K562 (cell line): ENCODE data around the gene TBC1D20. TPM values are rescaled to one million over a fixed set of nuclear protein-coding genes. Genes with fewer than 3 reads are reported as not detected.
A peak's percentile ranks its signal among the peaks of the same experiment; 100 is the strongest.

ENCODE experiments used
- AFF4 ChIP-seq: sonication (generic); formaldehyde crosslinking; IDR thresholded peaks from 2 replicates; pipeline ENCODE4 v1.8.0; 2023; ENCODE audit warnings: mild to moderate bottlenecking, missing genetic modification reagents
- CEBPB ChIP-seq: fragments of 450-650 bp; IDR thresholded peaks from 2 replicates; pipeline ENCODE4 v1.6.1; 2016; ENCODE audit warnings: missing genetic modification characterization, missing compliant biosample characterization
- CREM ChIP-seq: IDR thresholded peaks from 2 replicates; pipeline ENCODE4 v1.6.1; 2014; ENCODE audit warnings: antibody characterized with exemption, low read depth
- ELF4 ChIP-seq: fragments of 450-650 bp; formaldehyde crosslinking; IDR thresholded peaks from 2 replicates; pipeline ENCODE4 v1.4.0; 2022; ENCODE audit warnings: missing genetic modification characterization
- IRF9 ChIP-seq: fragments of 450-650 bp; IDR thresholded peaks from 2 replicates; pipeline ENCODE4 v1.6.1; 2016; ENCODE audit warnings: missing biosample characterization, missing genetic modification characterization
- MAFG ChIP-seq: fragments of 450-650 bp; conservative IDR thresholded peaks from 2 replicates; pipeline ENCODE4 v1.6.1; 2016; ENCODE audit warnings: missing genetic modification characterization, missing compliant biosample characterization
- MTA2 ChIP-seq: fragments of 450-650 bp; IDR thresholded peaks from 2 replicates; pipeline ENCODE4 v1.6.1; 2016; ENCODE audit warnings: low read depth
- NR2C1 ChIP-seq, 2 experiments: fragments of 450-650 bp; IDR thresholded peaks; 2 replicates each; pipeline ENCODE4 v1.6.1; 2017; ENCODE audit warnings: mild to moderate bottlenecking in 2 of 2, antibody characterized with exemption in 1 of 2, inconsistent platforms in 1 of 2, missing compliant biosample characterization in 1 of 2, missing genetic modification characterization in 1 of 2
- PCBP2 ChIP-seq: fragments of 200-400 bp; formaldehyde crosslinking; IDR thresholded peaks from 2 replicates; pipeline ENCODE4 v1.6.1; 2018; ENCODE audit warnings: low read length, low read depth, mild to moderate bottlenecking, moderate library complexity; ENCODE audit not compliant: poor library complexity, severe bottlenecking
- POLR2A ChIP-seq: fragments of 450-650 bp; conservative IDR thresholded peaks from 2 replicates; pipeline ENCODE4 v1.6.1; 2016
- PTTG1 ChIP-seq: fragments of 450-650 bp; IDR thresholded peaks from 2 replicates; pipeline ENCODE4 v1.6.1; 2016; ENCODE audit warnings: low read depth, mild to moderate bottlenecking, missing genetic modification characterization, missing compliant biosample characterization
- RNF2 ChIP-seq: sonication (generic); IDR thresholded peaks from 2 replicates; pipeline ENCODE4 v1.6.1; 2016
- SP1 ChIP-seq: sonication (generic); formaldehyde crosslinking; IDR thresholded peaks from 2 replicates; pipeline ENCODE4 v1.8.1; 2022; ENCODE audit warnings: mild to moderate bottlenecking, missing genetic modification reagents
- STAG1 ChIP-seq: sonication (generic); formaldehyde crosslinking; IDR thresholded peaks from 2 replicates; pipeline ENCODE4 v1.5.0; 2020; ENCODE audit warnings: missing genetic modification reagents, borderline replicate concordance
- TAF9B ChIP-seq: fragments of 450-650 bp; IDR thresholded peaks from 2 replicates; pipeline ENCODE4 v1.6.1; 2018; ENCODE audit warnings: mild to moderate bottlenecking; ENCODE audit not compliant: partially characterized antibody
- TEAD4 ChIP-seq, 2 experiments: sonication (generic) in 1 of 2; formaldehyde crosslinking in 1 of 2; IDR thresholded peaks; 2 replicates each; pipeline versions ENCODE4 v1.6.1 to v1.8.0; 2012 to 2022; ENCODE audit warnings: borderline replicate concordance in 1 of 2, inconsistent platforms in 1 of 2, low read length in 1 of 2, mild to moderate bottlenecking in 1 of 2, missing genetic modification reagents in 1 of 2
- ZBTB11 ChIP-seq, 3 experiments: fragments of 200-800 bp in 1 of 3; fragments of 250-450 bp in 1 of 3; fragments of 450-650 bp in 1 of 3; sonication (Bioruptor Pico) in 1 of 3; sonication (Bioruptor generic) in 1 of 3; formaldehyde crosslinking in 1 of 3; IDR thresholded peaks; 2 replicates each; pipeline versions ENCODE4 v1.6.1 to v1.8.0; 2016 to 2022; ENCODE audit warnings: mild to moderate bottlenecking in 2 of 3, missing genetic modification characterization in 2 of 3, missing compliant biosample characterization in 1 of 3, moderate library complexity in 1 of 3
- ZC3H4 ChIP-seq: sonication (generic); formaldehyde crosslinking; IDR thresholded peaks from 2 replicates; pipeline ENCODE4 v1.9.0; 2021; ENCODE audit warnings: missing genetic modification reagents, borderline replicate concordance
- ZNF75A ChIP-seq: fragments of 450-650 bp; formaldehyde crosslinking; IDR thresholded peaks from 2 replicates; pipeline ENCODE4 v1.4.0; 2020; ENCODE audit warnings: mild to moderate bottlenecking
- polyA plus RNA-seq, 8 experiments: library from polyadenylated mRNA; depleted of rRNA in 4 of 8; stranded (reverse) in 5 of 8; unstranded in 3 of 8; fragments of >200 nt; fragmentation: Nextera tagmentation in 2 of 8; fragmentation: Illumina TruSeq in 1 of 8; extraction: Ambion mirVana in 2 of 8; extraction: Trizol in 1 of 8; gene quantifications; 2 replicates each; pipeline versions ENCODE4 v1.2.1 to v1.2.3, GENCODE V29; 2011 to 2014; ENCODE audit warnings: inconsistent platforms in 1 of 8, missing spikeins in 1 of 8
- total RNA-seq, 7 experiments: library from RNA; depleted of rRNA in 6 of 7; stranded (reverse); fragments of >200 nt in 6 of 7; fragmentation: Illumina TruSeq in 2 of 7; extraction: Trizol in 2 of 7; gene quantifications; 2 replicates each; pipeline versions ENCODE4 v1.2.1 to v1.2.3, GENCODE V29; 2011 to 2021; ENCODE audit warnings: low replicate concordance in 1 of 7

The TBC1D20 gene
- total and polyA plus RNA-seq, 9 of the 15 experiments (the other 6 are each of a cell fraction or from before 2014, with no cell fraction given) = 7.0 to 25.3 (median 15.1) TPM

- TF ChIP-seq NR2C1 (IDR thresholded peaks at IDR 0.05) = no peak
- peak; percentile 45 for TF ChIP-seq NR2C1 (tag; IDR thresholded peaks at IDR 0.05)
- no peak for TF ChIP-seq ELF4
- no peak for TF ChIP-seq PCBP2
- peak; percentile 63; the same call in 1 of the 2 replicates for TF ChIP-seq TEAD4 (IDR thresholded peaks at IDR 0.05; ENCODE audit: low read length)
- TF ChIP-seq TEAD4 (CRISPR knock-in tag; IDR thresholded peaks at IDR 0.05; ENCODE audit: borderline replicate concordance) = no peak
- TF ChIP-seq SP1 (CRISPR knock-in tag) = 0 out of 2 replicates have a peak, but pooled peaks have one; percentile 42
- TF ChIP-seq RNF2 = peak; percentile 95; the same call in 1 of the 2 replicates
- TF ChIP-seq PTTG1 (tag) = 0 out of 2 replicates have a peak, but pooled peaks have one; percentile 11
- peak; percentile 31 for TF ChIP-seq TAF9B
- no peak for TF ChIP-seq ZBTB11 (CRISPR knock-in tag; IDR thresholded peaks at IDR 0.05)
- TF ChIP-seq POLR2A = no peak
- 0 out of 2 replicates have a peak, but pooled peaks have one; percentile 34 for TF ChIP-seq AFF4 (CRISPR knock-in tag)
- TF ChIP-seq CEBPB (tag) = peak; percentile 87
- TF ChIP-seq ZNF75A = no peak
- TF ChIP-seq IRF9 (tag) = peak; percentile 87
- peak; percentile 27; the same call in 1 of the 2 replicates for TF ChIP-seq MTA2
- TF ChIP-seq ZC3H4 (CRISPR knock-in tag) = no peak
- no peak for TF ChIP-seq STAG1 (CRISPR knock-in tag)
- peak; percentile 58; the same call in 1 of the 2 replicates for TF ChIP-seq CREM
- TF ChIP-seq MAFG (tag) = peak; percentile 41; the same call in 1 of the 2 replicates
Observed at GRCh38 chr20:401682-402495, 60.4 kb downstream of the TBC1D20 start (continued).
